ENCODE results near the gene SCAPER. TPM values are rescaled to one million over a fixed set of nuclear protein-coding genes. Genes with fewer than 3 reads are reported as not detected.
"Not testable (repeated sequence)": the region's sequence is repeated elsewhere in the genome, so short reads cannot be mapped to it uniquely, and the experiment has no call there.

Gene SCAPER
- total RNA-seq, 2 experiments from 2014 or later, result 20.4 to 29.5 TPM

- Mint-ChIP-seq H3K27ac (no peak overlapping the region), H3K36me3 (peaks cover 15% of the 10 kb centered on the region), H3K4me1 (peaks cover 5% of the 10 kb centered on the region), H3K4me3 (no peak overlapping the region), H3K27me3 (no peaks in the 10 kb centered on the region), H3K9me3 (ENCODE audit: low read depth) (no peaks in the 10 kb centered on the region)
- ATAC-seq, result no peak
- no peak for DNase-seq
- CTCF ChIA-PET, result no interaction called here
These were observed 471.2 kb downstream of the SCAPER start for GRCh38 chr15:76433798-76434400.

- H3K36me3 Mint-ChIP-seq, result peaks cover 23% of the 10 kb centered on the region
- H3K9me3 Mint-ChIP-seq (ENCODE audit: low read depth); DNase-seq; CTCF ChIA-PET; ATAC-seq; H3K4me3 Mint-ChIP-seq; H3K27me3 Mint-ChIP-seq; H3K4me1 Mint-ChIP-seq; H3K27ac Mint-ChIP-seq: not testable (repeated sequence)
These were observed 472.1 kb downstream of the SCAPER start for GRCh38 chr15:76433036-76433435.

GRCh38 chr15:76432604-76433003 lies 472.5 kb downstream of the SCAPER start:
- peaks cover 5% of the 10 kb centered on the region for H3K4me1 Mint-ChIP-seq
- peaks cover 25% of the 10 kb centered on the region for H3K36me3 Mint-ChIP-seq
- no peak overlapping the region for H3K27ac Mint-ChIP-seq
- H3K27me3 Mint-ChIP-seq, result no peaks in the 10 kb centered on the region
- peaks cover 2% of the 10 kb centered on the region for H3K9me3 Mint-ChIP-seq (ENCODE audit: low read depth)
- ATAC-seq, result no peak
- no peak overlapping the region for H3K4me3 Mint-ChIP-seq
- no peak for DNase-seq
- CTCF ChIA-PET, result no interaction called here

- ATAC-seq (no peak), DNase-seq (no peak)
- H3K4me1 Mint-ChIP-seq, result peaks cover 6% of the 10 kb centered on the region
- H3K27ac Mint-ChIP-seq, result no peak overlapping the region
- H3K36me3 Mint-ChIP-seq, result peaks cover 29% of the 10 kb centered on the region
- peaks cover 2% of the 10 kb centered on the region for H3K9me3 Mint-ChIP-seq (ENCODE audit: low read depth)
- H3K4me3 Mint-ChIP-seq, result no peak overlapping the region
- CTCF ChIA-PET, result no interaction called here
- no peaks in the 10 kb centered on the region for H3K27me3 Mint-ChIP-seq
These were observed 473.2 kb downstream of the SCAPER start for GRCh38 chr15:76431971-76432370.

GRCh38 chr15:76430711-76431110 lies 474.4 kb downstream of the SCAPER start:
- H3K4me1 Mint-ChIP-seq; CTCF ChIA-PET; DNase-seq; H3K27me3 Mint-ChIP-seq; H3K9me3 Mint-ChIP-seq (ENCODE audit: low read depth); H3K27ac Mint-ChIP-seq; H3K4me3 Mint-ChIP-seq; ATAC-seq: not testable (repeated sequence)
- H3K36me3 Mint-ChIP-seq, result peaks cover 34% of the 10 kb centered on the region

- no peak for ATAC-seq
- Mint-ChIP-seq H3K27me3 (no peaks in the 10 kb centered on the region), H3K9me3 (ENCODE audit: low read depth) (peaks cover 6% of the 10 kb centered on the region), H3K4me1 (peaks cover 8% of the 10 kb centered on the region), H3K36me3 (peaks cover 38% of the 10 kb centered on the region), H3K4me3 (no peak overlapping the region), H3K27ac (no peak overlapping the region)
- CTCF ChIA-PET, result no interaction called here
- DNase-seq, result no peak
These were observed 475.5 kb downstream of the SCAPER start for GRCh38 chr15:76429661-76430060.

GRCh38 chr15:76426941-76427340 lies 478.2 kb downstream of the SCAPER start:
- peaks cover 33% of the 10 kb centered on the region for H3K36me3 Mint-ChIP-seq
- no peak overlapping the region for H3K27ac Mint-ChIP-seq
- no peaks in the 10 kb centered on the region for H3K27me3 Mint-ChIP-seq
- H3K9me3 Mint-ChIP-seq (ENCODE audit: low read depth), result peaks cover 6% of the 10 kb centered on the region
- ATAC-seq (no peak), DNase-seq (no peak)
- no peak overlapping the region for H3K4me3 Mint-ChIP-seq
- CTCF ChIA-PET, result no interaction called here
- peaks cover 3% of the 10 kb centered on the region for H3K4me1 Mint-ChIP-seq

GRCh38 chr15:76418352-76419140 lies 486.6 kb downstream of the SCAPER start:
- ATAC-seq (no peak), DNase-seq (no peak)
- H3K9me3 Mint-ChIP-seq (ENCODE audit: low read depth), result no peaks in the 10 kb centered on the region
- CTCF ChIA-PET, result interaction anchor here (0.6 kb wide), 1 partner anchor 78 kb away, joined by 3 read pairs; no protein-coding TSS in a partner anchor
- H3K36me3 Mint-ChIP-seq, result peaks cover 1% of the 10 kb centered on the region
- no peaks in the 10 kb centered on the region for H3K27me3 Mint-ChIP-seq
- no peak overlapping the region for H3K27ac Mint-ChIP-seq
- H3K4me1 Mint-ChIP-seq, result no peaks in the 10 kb centered on the region
- no peak overlapping the region for H3K4me3 Mint-ChIP-seq

GRCh38 chr15:76401285-76401684 lies 503.9 kb downstream of the SCAPER start:
- Mint-ChIP-seq H3K4me3 (no peak overlapping the region), H3K9me3 (ENCODE audit: low read depth) (peaks cover 3% of the 10 kb centered on the region), H3K27me3 (no peaks in the 10 kb centered on the region), H3K36me3 (peaks cover 4% of the 10 kb centered on the region), H3K4me1 (no peaks in the 10 kb centered on the region), H3K27ac (no peak overlapping the region)
- CTCF ChIA-PET, result no interaction called here
- ATAC-seq (no peak), DNase-seq (no peak)

- ATAC-seq (no peak), DNase-seq (no peak)
- peaks cover 3% of the 10 kb centered on the region for H3K9me3 Mint-ChIP-seq (ENCODE audit: low read depth)
- no peak overlapping the region for H3K4me3 Mint-ChIP-seq
- H3K36me3 Mint-ChIP-seq, result peaks cover 4% of the 10 kb centered on the region
- CTCF ChIA-PET, result no interaction called here
- H3K27ac Mint-ChIP-seq, result no peak overlapping the region
- no peaks in the 10 kb centered on the region for H3K27me3 Mint-ChIP-seq
- no peaks in the 10 kb centered on the region for H3K4me1 Mint-ChIP-seq
These were observed 506.6 kb downstream of the SCAPER start for GRCh38 chr15:76398317-76399104.

- no peaks in the 10 kb centered on the region for H3K4me1 Mint-ChIP-seq
- H3K9me3 Mint-ChIP-seq (ENCODE audit: low read depth), result peaks cover 3% of the 10 kb centered on the region
- H3K36me3 Mint-ChIP-seq, result peaks cover 6% of the 10 kb centered on the region
- H3K27me3 Mint-ChIP-seq, result no peaks in the 10 kb centered on the region
- H3K27ac Mint-ChIP-seq, result no peak overlapping the region
- DNase-seq, result no peak
- ATAC-seq, result no peak
- no peak overlapping the region for H3K4me3 Mint-ChIP-seq
- CTCF ChIA-PET, result interaction anchor here (0.8 kb wide), 1 partner anchor 20 kb away, joined by 3 read pairs; no protein-coding TSS in a partner anchor
These were observed 511.5 kb downstream of the SCAPER start for GRCh38 chr15:76393614-76394013.

GRCh38 chr15:76391847-76392246 lies 513.3 kb downstream of the SCAPER start:
- no peak for DNase-seq
- no peak for ATAC-seq
- H3K36me3 Mint-ChIP-seq, result peaks cover 2% of the 10 kb centered on the region
- H3K27ac Mint-ChIP-seq, result no peak overlapping the region
- no peaks in the 10 kb centered on the region for H3K9me3 Mint-ChIP-seq (ENCODE audit: low read depth)
- no peaks in the 10 kb centered on the region for H3K27me3 Mint-ChIP-seq
- CTCF ChIA-PET, result no interaction called here
- H3K4me1 Mint-ChIP-seq, result no peaks in the 10 kb centered on the region
- no peak overlapping the region for H3K4me3 Mint-ChIP-seq

- Mint-ChIP-seq H3K4me1 (no peaks in the 10 kb centered on the region), H3K9me3 (ENCODE audit: low read depth) (no peaks in the 10 kb centered on the region), H3K36me3 (peaks cover 2% of the 10 kb centered on the region), H3K27me3 (no peaks in the 10 kb centered on the region), H3K27ac (no peak overlapping the region), H3K4me3 (no peak overlapping the region)
- ATAC-seq (no peak), DNase-seq (no peak)
- CTCF ChIA-PET, result no interaction called here
These were observed 513.8 kb downstream of the SCAPER start for GRCh38 chr15:76391309-76391708.

GRCh38 chr15:76390571-76390970 lies 514.6 kb downstream of the SCAPER start:
- Mint-ChIP-seq H3K27me3 (no peaks in the 10 kb centered on the region), H3K9me3 (ENCODE audit: low read depth) (no peaks in the 10 kb centered on the region), H3K4me3 (no peak overlapping the region), H3K4me1 (no peaks in the 10 kb centered on the region), H3K27ac (no peak overlapping the region), H3K36me3 (peaks cover 2% of the 10 kb centered on the region)
- CTCF ChIA-PET, result no interaction called here
- no peak for DNase-seq
- ATAC-seq, result no peak

Measured in activated CD8-positive, alpha-beta memory T cell treated with anti-CD3 and anti-CD28 coated beads, Interleukin-2, amount 10 ng/mL, durations not matched to agents 7 days and 5 days (primary cell).